Caco-2 (cell line): ENCODE data around the gene ETV7. TPM values are rescaled to one million over a fixed set of nuclear protein-coding genes. Genes with fewer than 3 reads are reported as not detected.

ENCODE experiments used
- BruUV-seq: library from RNA; stranded (reverse); fragments of 400-500 nt; replicated peaks from 2 replicates; lab custom pipeline; 2021; lab: Mats Ljungman, UMichigan
- CTCF ChIA-PET: fragments of 300-600 bp; sonication (Branson Sonifier 250); formaldehyde crosslinking; loops from one replicate; lab custom pipeline; 2022; ENCODE audit warnings: antibody characterized with exemption; lab: Charles Lee
- POLR2A ChIA-PET: fragments of 300-600 bp; sonication (Branson Sonifier 250); formaldehyde crosslinking; loops from one replicate; lab custom pipeline; 2022; ENCODE audit warnings: antibody characterized with exemption; lab: Charles Lee
- DNase-seq, 2 experiments: peaks; one replicate each; pipeline versions ENCODE4 v3.0.0 to v3.0.0-alpha.2; 2020 to 2022
- H3K27me3 ChIP-seq: replicated peaks from 2 replicates; pipeline ENCODE4 v1.6.0; 2011; ENCODE audit warnings: low read length; ENCODE audit not compliant: control insufficient read depth, insufficient read depth
- H3K36me3 ChIP-seq: 2 replicates; pipeline ENCODE4 v1.5.1; 2011; ENCODE audit warnings: low read length; ENCODE audit not compliant: control insufficient read depth, insufficient read depth
- H3K4me1 ChIP-seq: fragments of 250-450 bp; sonication (Bioruptor Pico); 2 replicates; pipeline ENCODE4 v1.5.1; 2020; ENCODE audit warnings: mild to moderate bottlenecking
- H3K4me3 ChIP-seq: 2 replicates; pipeline ENCODE4 v1.5.1; 2011; ENCODE audit warnings: low read depth, mild to moderate bottlenecking, control low read depth, low read length
- H3K9me3 ChIP-seq: fragments of 250-450 bp; sonication (Bioruptor Pico); 2 replicates; pipeline ENCODE4 v1.5.1; 2020; ENCODE audit warnings: mild to moderate bottlenecking, moderate library complexity
- H3K27ac Mint-ChIP-seq: one replicate; pipeline ENCODE4 v1.8.0; 2022; ENCODE audit warnings: mixed read lengths; ENCODE audit not compliant: unreplicated experiment
- H3K27me3 Mint-ChIP-seq: one replicate; pipeline ENCODE4 v1.8.0; 2022; ENCODE audit warnings: mixed read lengths; ENCODE audit not compliant: insufficient read depth, unreplicated experiment
- H3K36me3 Mint-ChIP-seq: one replicate; pipeline ENCODE4 v1.8.0; 2022; ENCODE audit warnings: mild to moderate bottlenecking, mixed read lengths; ENCODE audit not compliant: insufficient read depth, unreplicated experiment
- H3K4me1 Mint-ChIP-seq: one replicate; pipeline ENCODE4 v1.8.0; 2022; ENCODE audit warnings: low read depth, mixed read lengths; ENCODE audit not compliant: unreplicated experiment
- H3K4me3 Mint-ChIP-seq: one replicate; pipeline ENCODE4 v1.8.0; 2022; ENCODE audit warnings: mild to moderate bottlenecking, moderate library complexity, mixed read lengths; ENCODE audit not compliant: unreplicated experiment
- H3K9me3 Mint-ChIP-seq: one replicate; pipeline ENCODE4 v1.8.0; 2022; ENCODE audit warnings: mixed read lengths; ENCODE audit not compliant: unreplicated experiment
- intact Hi-C: fragments of 100-400 bp; cut with micrococcal nuclease; formaldehyde crosslinking; loops from one replicate; pipeline ENCODE4 v1.10.0; 2022; ENCODE audit not compliant: unreplicated experiment
- total RNA-seq: library from RNA; stranded (reverse); gene quantifications from 2 replicates; pipeline ENCODE4 v1.2.3, GENCODE V29; 2022
- TF ChIP-seq, protein P1 (sequence below), 2 experiments: fragments of 200-600 bp in 1 of 2; IDR thresholded peaks; 1 replicate in 1 of 2; 2 replicates in 1 of 2; pipeline versions ENCODE4 v1.5.1 to v1.8.0; 2011 to 2022; ENCODE audit warnings: antibody characterized with exemption in 1 of 2, control low read depth in 1 of 2, inconsistent platforms in 1 of 2, low read depth in 1 of 2, low read length in 1 of 2, mild to moderate bottlenecking in 1 of 2, moderate library complexity in 1 of 2; ENCODE audit not compliant: insufficient read depth in 1 of 2, severe bottlenecking in 1 of 2, unreplicated experiment in 1 of 2

ETV7 gene
- total RNA-seq, 1 experiment from 2014 or later = 0.52 TPM

DNA sequence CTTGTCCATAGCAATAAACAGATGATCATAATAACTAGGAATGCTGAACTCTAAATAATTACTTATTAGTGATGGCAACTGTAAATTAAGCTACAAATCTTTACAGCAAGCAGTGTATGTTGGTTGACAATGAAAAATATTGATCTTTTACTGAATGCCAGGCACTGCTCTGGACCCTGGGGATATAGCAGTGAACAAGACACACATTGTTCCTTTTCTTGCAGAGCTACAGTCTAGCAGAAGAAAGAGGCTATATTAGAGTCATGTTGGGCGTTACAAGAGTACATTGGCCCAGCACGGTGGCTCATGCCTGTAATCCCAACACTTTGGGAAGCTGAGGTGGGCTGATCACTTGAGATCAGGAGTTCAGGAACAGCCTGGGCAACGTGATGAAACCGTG is 43.7 kb upstream of the ETV7 start:
- no TSS peak for BruUV-seq
- CTCF ChIA-PET = interaction anchor here (0.6 kb wide), 1 partner anchor 321 kb away, joined by 4 read pairs; no protein-coding TSS in a partner anchor

DNA sequence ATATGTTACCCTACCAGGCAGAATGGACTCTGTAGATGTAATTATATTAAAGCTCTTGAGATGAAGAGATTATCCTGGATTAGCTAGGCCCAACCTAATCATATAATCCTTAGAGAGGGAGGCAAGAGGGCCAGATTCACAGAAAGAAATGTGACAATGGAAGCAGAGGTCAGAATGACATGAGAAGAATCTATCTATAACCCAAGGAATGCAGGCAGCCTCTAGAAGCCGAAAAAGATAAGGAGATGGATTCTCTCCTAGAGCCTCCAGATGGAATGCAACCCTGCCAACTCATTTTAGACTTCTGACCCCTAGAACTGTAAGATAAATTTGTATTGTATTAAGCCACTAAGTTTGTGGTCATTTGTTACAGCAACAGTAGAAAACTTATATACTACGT is 42.9 kb upstream of the ETV7 start:
- ChIA-PET CTCF (interaction anchor here (0.6 kb wide), 1 partner anchor 322 kb away, joined by 4 read pairs; no protein-coding TSS in a partner anchor), POLR2A (interaction anchor here (0.7 to 1.0 kb wide), 2 partner anchors 11 to 366 kb away, joined by 4 to 5 read pairs; no protein-coding TSS in a partner anchor)
- H3K36me3 Mint-ChIP-seq = no peaks in the 10 kb centered on the region
- H3K36me3 ChIP-seq = no peaks in the 10 kb centered on the region
- H3K4me3 ChIP-seq = no peak overlapping the region
- peak overlapping the region; percentile 39 for H3K4me3 Mint-ChIP-seq
- no peaks in the 10 kb centered on the region for H3K27me3 ChIP-seq
- H3K4me1 ChIP-seq = peaks cover 49% of the 10 kb centered on the region
- peak; percentile 66 to 73 for DNase-seq
- no TSS peak for BruUV-seq
- H3K27me3 Mint-ChIP-seq = no peaks in the 10 kb centered on the region
- TF ChIP-seq, protein P1, sequence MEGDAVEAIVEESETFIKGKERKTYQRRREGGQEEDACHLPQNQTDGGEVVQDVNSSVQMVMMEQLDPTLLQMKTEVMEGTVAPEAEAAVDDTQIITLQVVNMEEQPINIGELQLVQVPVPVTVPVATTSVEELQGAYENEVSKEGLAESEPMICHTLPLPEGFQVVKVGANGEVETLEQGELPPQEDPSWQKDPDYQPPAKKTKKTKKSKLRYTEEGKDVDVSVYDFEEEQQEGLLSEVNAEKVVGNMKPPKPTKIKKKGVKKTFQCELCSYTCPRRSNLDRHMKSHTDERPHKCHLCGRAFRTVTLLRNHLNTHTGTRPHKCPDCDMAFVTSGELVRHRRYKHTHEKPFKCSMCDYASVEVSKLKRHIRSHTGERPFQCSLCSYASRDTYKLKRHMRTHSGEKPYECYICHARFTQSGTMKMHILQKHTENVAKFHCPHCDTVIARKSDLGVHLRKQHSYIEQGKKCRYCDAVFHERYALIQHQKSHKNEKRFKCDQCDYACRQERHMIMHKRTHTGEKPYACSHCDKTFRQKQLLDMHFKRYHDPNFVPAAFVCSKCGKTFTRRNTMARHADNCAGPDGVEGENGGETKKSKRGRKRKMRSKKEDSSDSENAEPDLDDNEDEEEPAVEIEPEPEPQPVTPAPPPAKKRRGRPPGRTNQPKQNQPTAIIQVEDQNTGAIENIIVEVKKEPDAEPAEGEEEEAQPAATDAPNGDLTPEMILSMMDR (IDR thresholded peaks at IDR 0.05; ENCODE audit: insufficient read depth in 1 of 2, low read depth in 1 of 2, low read length in 1 of 2, severe bottlenecking in 1 of 2, unreplicated experiment in 1 of 2) = no peak
- intact Hi-C loops = loop anchor here (1.0 kb wide), 1 partner anchor 11 kb away; no protein-coding TSS in a partner anchor
- no peaks in the 10 kb centered on the region for H3K9me3 ChIP-seq
- H3K27ac Mint-ChIP-seq = peak overlapping the region; percentile 83
- H3K9me3 Mint-ChIP-seq = no peaks in the 10 kb centered on the region
- peaks cover 25% of the 10 kb centered on the region for H3K4me1 Mint-ChIP-seq

More for the DNA sequence above, 43.7 kb upstream of the ETV7 start:
- Histone ChIP-seq H3K4me3 (no peak overlapping the region), H3K27me3 (no peaks in the 10 kb centered on the region), H3K36me3 (no peaks in the 10 kb centered on the region), H3K4me1 (peaks cover 46% of the 10 kb centered on the region), H3K9me3 (no peaks in the 10 kb centered on the region)
- no peak overlapping the region for H3K4me3 Mint-ChIP-seq
- H3K4me1 Mint-ChIP-seq = peaks cover 25% of the 10 kb centered on the region
- no peaks in the 10 kb centered on the region for H3K36me3 Mint-ChIP-seq
- H3K27me3 Mint-ChIP-seq = no peaks in the 10 kb centered on the region
- no peak for DNase-seq
- H3K27ac Mint-ChIP-seq = peak overlapping the region; percentile 83
- intact Hi-C loops = no loop called here
- POLR2A ChIA-PET = interaction anchor here (0.6 kb wide), 1 partner anchor 9 kb away, joined by 11 read pairs; no protein-coding TSS in a partner anchor
- H3K9me3 Mint-ChIP-seq = no peaks in the 10 kb centered on the region
- TF ChIP-seq, protein P1 (IDR thresholded peaks at IDR 0.05; ENCODE audit: insufficient read depth in 1 of 2, low read depth in 1 of 2, low read length in 1 of 2, severe bottlenecking in 1 of 2, unreplicated experiment in 1 of 2) = no peak

DNA sequence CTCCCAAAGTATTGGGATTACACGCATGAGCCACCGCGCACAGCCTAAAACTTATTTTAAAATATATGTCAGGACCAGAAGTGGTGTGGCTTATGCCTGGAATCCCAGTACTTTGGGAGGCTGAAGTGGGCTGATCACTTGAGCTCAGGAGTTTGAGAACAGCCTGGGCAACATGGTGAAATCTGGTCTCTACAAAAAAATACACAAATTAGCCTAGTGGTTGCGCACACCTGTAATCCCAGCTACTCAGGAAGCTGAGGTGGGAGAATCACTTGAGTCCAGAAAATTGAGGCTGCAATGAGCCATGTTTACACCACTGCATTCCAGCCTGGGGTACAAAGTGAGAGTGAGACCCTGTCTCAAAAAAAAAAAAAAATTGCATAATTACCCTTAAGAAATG is 41.4 kb upstream of the ETV7 start:
- TF ChIP-seq, protein P1 (IDR thresholded peaks at IDR 0.05; ENCODE audit: insufficient read depth in 1 of 2, low read depth in 1 of 2, low read length in 1 of 2, severe bottlenecking in 1 of 2, unreplicated experiment in 1 of 2) = no peak
- Mint-ChIP-seq H3K4me1 (peaks cover 29% of the 10 kb centered on the region), H3K4me3 (no peak overlapping the region), H3K27ac (no peak overlapping the region), H3K9me3 (no peaks in the 10 kb centered on the region), H3K27me3 (no peaks in the 10 kb centered on the region), H3K36me3 (peaks cover 3% of the 10 kb centered on the region)
- no TSS peak for BruUV-seq
- no peak for DNase-seq
- no peaks in the 10 kb centered on the region for H3K36me3 ChIP-seq
- POLR2A ChIA-PET = no interaction called here
- peaks cover 54% of the 10 kb centered on the region for H3K4me1 ChIP-seq
- no peak overlapping the region for H3K4me3 ChIP-seq
- intact Hi-C loops = loop anchor here (10.0 kb wide), 1 partner anchor 176 kb away; no protein-coding TSS in a partner anchor
- no peaks in the 10 kb centered on the region for H3K9me3 ChIP-seq
- CTCF ChIA-PET = interaction anchor here (0.6 kb wide), 1 partner anchor 330 kb away, joined by 3 read pairs; no protein-coding TSS in a partner anchor
- no peaks in the 10 kb centered on the region for H3K27me3 ChIP-seq
